Stimulated activated naive B cell treated with anti-CD40 and anti-IgM and Interleukin-4, amounts not matched to agents 10 μg/mL and 1 μg/mL and 100 μg/mL, for 72 hours (primary cell): ENCODE data around the gene MACROD1.

Experiments
- ATAC-seq, 2 donors: fragments of 150-1000 bp; cut with Tn5 transposase; replicated peaks; 2 replicates each; pipeline ENCODE4 v1.10.0; 2021; ENCODE audit warnings: moderate library complexity in 1 of 2
- DNase-seq: peaks from one replicate; pipeline ENCODE4 v3.0.0; 2021
- H3K27ac Mint-ChIP-seq: one replicate; pipeline ENCODE4 v1.8.0; 2022; ENCODE audit warnings: mild to moderate bottlenecking, mixed read lengths
- H3K27me3 Mint-ChIP-seq, 2 donors: one replicate each; pipeline ENCODE4 v1.8.0; 2022; ENCODE audit warnings: mixed read lengths in 2 of 2
- H3K36me3 Mint-ChIP-seq, 2 donors: one replicate each; pipeline ENCODE4 v1.8.0; 2022; ENCODE audit warnings: mixed read lengths in 2 of 2, mild to moderate bottlenecking in 1 of 2
- H3K4me1 Mint-ChIP-seq, 2 donors: one replicate each; pipeline ENCODE4 v1.8.0; 2022; ENCODE audit warnings: mixed read lengths in 2 of 2, mild to moderate bottlenecking in 1 of 2
- H3K4me3 Mint-ChIP-seq, 2 donors: one replicate each; pipeline ENCODE4 v1.8.0; 2022; ENCODE audit warnings: mild to moderate bottlenecking in 2 of 2, mixed read lengths in 2 of 2, moderate library complexity in 1 of 2
- H3K9me3 Mint-ChIP-seq, 2 donors: one replicate each; pipeline ENCODE4 v1.8.0; 2022; ENCODE audit warnings: mixed read lengths in 2 of 2, mild to moderate bottlenecking in 1 of 2

Gene MACROD1

GRCh38 chr11:64151337-64151736, 14.6 kb downstream of the MACROD1 start:
- Mint-ChIP-seq H3K4me1 (peaks cover 17 to 18% of the 10 kb centered on the region in 2 donors), H3K27ac (no peak overlapping the region), H3K27me3 (peaks cover 7 to 9% of the 10 kb centered on the region in 2 donors), H3K4me3 (no peak overlapping the region), H3K9me3 (no peaks in the 10 kb centered on the region), H3K36me3 (peaks cover 4 to 5% of the 10 kb centered on the region in 2 donors)
- ATAC-seq (no peak), DNase-seq (no peak)

GRCh38 chr11:64150481-64151239, 15.3 kb downstream of the MACROD1 start:
- Mint-ChIP-seq H3K27ac (no peak overlapping the region), H3K27me3 (peaks cover 7 to 9% of the 10 kb centered on the region in 2 donors), H3K4me1 (peaks cover 18% of the 10 kb centered on the region in 2 donors)

GRCh38 chr11:64150051-64150450, 15.9 kb downstream of the MACROD1 start:
- no peak overlapping the region for H3K4me3 Mint-ChIP-seq
- H3K36me3 Mint-ChIP-seq: peaks cover 4 to 5% of the 10 kb centered on the region in 2 donors
- no peak for ATAC-seq
- peaks cover 7 to 9% of the 10 kb centered on the region in 2 donors for H3K27me3 Mint-ChIP-seq
- H3K9me3 Mint-ChIP-seq: no peaks in the 10 kb centered on the region
- H3K4me1 Mint-ChIP-seq: peaks cover 18 to 22% of the 10 kb centered on the region in 2 donors
- no peak for DNase-seq
- no peak overlapping the region for H3K27ac Mint-ChIP-seq

More at GRCh38 chr11:64150481-64151239, 15.3 kb downstream of the MACROD1 start:
- Mint-ChIP-seq H3K4me3 (no peak overlapping the region), H3K36me3 (peaks cover 4 to 5% of the 10 kb centered on the region in 2 donors), H3K9me3 (no peaks in the 10 kb centered on the region)
- ATAC-seq (no peak), DNase-seq (no peak)

- ATAC-seq (no peak), DNase-seq (no peak)
- H3K9me3 Mint-ChIP-seq: no peaks in the 10 kb centered on the region
- H3K27ac Mint-ChIP-seq: no peak overlapping the region
- peaks cover 4 to 5% of the 10 kb centered on the region in 2 donors for H3K36me3 Mint-ChIP-seq
- peaks cover 4% of the 10 kb centered on the region in 2 donors for H3K27me3 Mint-ChIP-seq
- H3K4me3 Mint-ChIP-seq: no peak overlapping the region
- H3K4me1 Mint-ChIP-seq: peaks cover 17 to 20% of the 10 kb centered on the region in 2 donors
These were observed 16.8 kb downstream of the MACROD1 start for GRCh38 chr11:64148917-64149617.

- Mint-ChIP-seq H3K4me1 (peaks cover 19 to 22% of the 10 kb centered on the region in 2 donors), H3K9me3 (no peaks in the 10 kb centered on the region), H3K4me3 (no peak overlapping the region), H3K27ac (no peak overlapping the region), H3K27me3 (no peaks in the 10 kb centered on the region), H3K36me3 (peaks cover 4 to 5% of the 10 kb centered on the region in 2 donors)
- peak; percentile 73 to 76 for ATAC-seq
- DNase-seq: peak; percentile 50
These were observed 17.5 kb downstream of the MACROD1 start for GRCh38 chr11:64148226-64148916.

GRCh38 chr11:64146036-64146955, 19.6 kb downstream of the MACROD1 start:
- H3K27ac Mint-ChIP-seq: no peak overlapping the region

GRCh38 chr11:64144587-64145472, 21.1 kb downstream of the MACROD1 start:
- ATAC-seq (no peak), DNase-seq (no peak)
- no peaks in the 10 kb centered on the region for H3K27me3 Mint-ChIP-seq
- peaks cover 15 to 16% of the 10 kb centered on the region in 2 donors for H3K4me1 Mint-ChIP-seq
- H3K36me3 Mint-ChIP-seq: peaks cover 1 to 3% of the 10 kb centered on the region in 2 donors
- no peak overlapping the region for H3K4me3 Mint-ChIP-seq
- H3K27ac Mint-ChIP-seq: no peak overlapping the region
- H3K9me3 Mint-ChIP-seq: no peaks in the 10 kb centered on the region

More at GRCh38 chr11:64146036-64146955, 19.6 kb downstream of the MACROD1 start:
- ATAC-seq: peak; percentile 64 to 71
- DNase-seq: peak; percentile 23
- H3K9me3 Mint-ChIP-seq: no peaks in the 10 kb centered on the region
- peaks cover 4 to 5% of the 10 kb centered on the region in 2 donors for H3K36me3 Mint-ChIP-seq
- no peaks in the 10 kb centered on the region for H3K27me3 Mint-ChIP-seq
- H3K4me3 Mint-ChIP-seq: no peak overlapping the region
- H3K4me1 Mint-ChIP-seq: peaks cover 15 to 16% of the 10 kb centered on the region in 2 donors

- no peaks in the 10 kb centered on the region for H3K9me3 Mint-ChIP-seq
- no peaks in the 10 kb centered on the region for H3K27me3 Mint-ChIP-seq
- no peak for DNase-seq
- H3K36me3 Mint-ChIP-seq: no peaks in the 10 kb centered on the region
- peaks cover 10 to 16% of the 10 kb centered on the region in 2 donors for H3K4me1 Mint-ChIP-seq
- H3K27ac Mint-ChIP-seq: no peak overlapping the region
- no peak for ATAC-seq
- H3K4me3 Mint-ChIP-seq: no peak overlapping the region
These were observed 24.7 kb downstream of the MACROD1 start for GRCh38 chr11:64141081-64141783.

GRCh38 chr11:64140082-64140481, 25.8 kb downstream of the MACROD1 start:
- Mint-ChIP-seq H3K4me3 (no peak overlapping the region), H3K27me3 (no peaks in the 10 kb centered on the region), H3K4me1 (peaks cover 9 to 12% of the 10 kb centered on the region in 2 donors), H3K36me3 (no peaks in the 10 kb centered on the region), H3K9me3 (no peaks in the 10 kb centered on the region), H3K27ac (no peak overlapping the region)
- no peak for DNase-seq
- ATAC-seq: no peak

- DNase-seq: no peak
- Mint-ChIP-seq H3K4me1 (peaks cover 7 to 8% of the 10 kb centered on the region in 2 donors), H3K4me3 (no peak overlapping the region), H3K27ac (no peak overlapping the region), H3K36me3 (peaks cover 0 to 1% of the 10 kb centered on the region in 2 donors), H3K27me3 (no peaks in the 10 kb centered on the region), H3K9me3 (no peaks in the 10 kb centered on the region)
- ATAC-seq: no peak
These were observed 26.9 kb downstream of the MACROD1 start for GRCh38 chr11:64139049-64139448.

GRCh38 chr11:64138398-64138797, 27.5 kb downstream of the MACROD1 start:
- H3K27ac Mint-ChIP-seq: no peak overlapping the region
- H3K4me1 Mint-ChIP-seq: peaks cover under 1 to 2% of the 10 kb centered on the region in 2 donors
- no peak overlapping the region for H3K4me3 Mint-ChIP-seq
- DNase-seq (no peak), ATAC-seq (no peak)
- H3K36me3 Mint-ChIP-seq: peaks cover 0 to 1% of the 10 kb centered on the region in 2 donors
- no peaks in the 10 kb centered on the region for H3K27me3 Mint-ChIP-seq
- no peaks in the 10 kb centered on the region for H3K9me3 Mint-ChIP-seq

- Mint-ChIP-seq H3K9me3 (no peaks in the 10 kb centered on the region), H3K27me3 (no peaks in the 10 kb centered on the region), H3K27ac (no peak overlapping the region), H3K4me3 (no peak overlapping the region), H3K4me1 (peaks cover 0 to 2% of the 10 kb centered on the region in 2 donors), H3K36me3 (peaks cover 1 to 2% of the 10 kb centered on the region in 2 donors)
- DNase-seq: no peak
- no peak for ATAC-seq
These were observed 29.0 kb downstream of the MACROD1 start for GRCh38 chr11:64136765-64137441.
